ENCODE measurements around the gene HSPG2.

DNA sequence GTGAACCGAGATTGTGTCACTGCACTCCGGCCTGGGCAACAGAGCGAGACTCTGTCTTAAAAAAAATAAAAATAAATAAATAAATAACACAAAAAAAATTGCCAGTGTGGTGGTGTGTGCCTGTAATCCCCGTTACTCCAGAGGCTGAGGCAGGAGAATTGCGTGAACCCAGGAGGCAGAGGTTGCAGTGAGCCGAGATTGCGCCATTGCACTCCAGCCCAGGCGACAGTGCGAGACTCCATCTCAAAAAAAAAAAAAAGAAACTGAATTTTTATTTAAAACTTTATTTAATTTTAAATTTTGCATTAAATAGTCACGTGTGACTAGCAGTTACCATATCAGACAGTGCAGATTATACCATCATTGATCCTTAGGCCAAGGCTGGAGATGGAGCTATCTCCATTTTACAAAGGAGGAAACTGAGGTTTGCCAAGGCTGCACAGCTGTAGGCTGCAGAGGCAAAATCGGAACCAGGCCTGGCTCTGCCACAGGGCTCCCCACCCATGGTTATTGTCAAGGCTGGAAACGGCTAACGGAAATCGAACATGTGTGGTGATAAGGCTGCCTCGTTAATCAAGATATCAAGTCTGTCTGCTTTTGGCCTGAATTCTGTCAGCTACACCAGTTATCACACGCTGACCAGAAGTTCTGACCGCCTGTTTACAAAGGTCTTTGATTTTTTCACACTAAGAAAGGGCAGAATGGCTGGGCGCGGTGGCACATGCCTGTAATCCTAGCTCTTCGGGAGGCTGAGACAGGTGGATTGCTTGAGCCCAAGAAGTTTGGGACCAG, 20.5 kb downstream of the HSPG2 start:
- TF ChIP-seq KDM1A (IDR thresholded peaks at IDR 0.05) (peak; percentile 95 to 97), ZBED1 (IDR thresholded peaks at IDR 0.05) (peak; percentile 54; the same call in 1 of the 2 replicates), JUN (IDR thresholded peaks at IDR 0.05; ENCODE audit: borderline replicate concordance, low read depth, low read length) (peak; percentile 20; the same call in 1 of the 2 replicates), JUN (CRISPR knock-in tag; IDR thresholded peaks at IDR 0.05; ENCODE audit: borderline replicate concordance) (no peak), BHLHE40 (IDR thresholded peaks at IDR 0.05; ENCODE audit: low read length) (no peak), NONO (IDR thresholded peaks at IDR 0.05; ENCODE audit: low read depth in 2 of 2, low read length in 1 of 2) (no peak), PTBP1 (IDR thresholded peaks at IDR 0.05; ENCODE audit: low read depth, low read length) (no peak), ZNF12 (CRISPR knock-in tag; IDR thresholded peaks at IDR 0.05) (no peak), CCAR2 (IDR thresholded peaks at IDR 0.05; ENCODE audit: low read depth, low read length) (no peak), ZNF239 (CRISPR knock-in tag; IDR thresholded peaks at IDR 0.05) (no peak)
- TF ChIP-seq, protein P1, sequence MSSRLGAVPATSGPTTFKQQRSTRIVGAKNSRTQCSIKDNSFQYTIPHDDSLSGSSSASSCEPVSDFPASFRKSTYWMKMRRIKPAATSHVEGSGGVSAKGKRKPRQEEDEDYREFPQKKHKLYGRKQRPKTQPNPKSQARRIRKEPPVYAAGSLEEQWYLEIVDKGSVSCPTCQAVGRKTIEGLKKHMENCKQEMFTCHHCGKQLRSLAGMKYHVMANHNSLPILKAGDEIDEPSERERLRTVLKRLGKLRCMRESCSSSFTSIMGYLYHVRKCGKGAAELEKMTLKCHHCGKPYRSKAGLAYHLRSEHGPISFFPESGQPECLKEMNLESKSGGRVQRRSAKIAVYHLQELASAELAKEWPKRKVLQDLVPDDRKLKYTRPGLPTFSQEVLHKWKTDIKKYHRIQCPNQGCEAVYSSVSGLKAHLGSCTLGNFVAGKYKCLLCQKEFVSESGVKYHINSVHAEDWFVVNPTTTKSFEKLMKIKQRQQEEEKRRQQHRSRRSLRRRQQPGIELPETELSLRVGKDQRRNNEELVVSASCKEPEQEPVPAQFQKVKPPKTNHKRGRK (tag; IDR thresholded peaks at IDR 0.05), result no peak
- TF ChIP-seq, protein P2, sequence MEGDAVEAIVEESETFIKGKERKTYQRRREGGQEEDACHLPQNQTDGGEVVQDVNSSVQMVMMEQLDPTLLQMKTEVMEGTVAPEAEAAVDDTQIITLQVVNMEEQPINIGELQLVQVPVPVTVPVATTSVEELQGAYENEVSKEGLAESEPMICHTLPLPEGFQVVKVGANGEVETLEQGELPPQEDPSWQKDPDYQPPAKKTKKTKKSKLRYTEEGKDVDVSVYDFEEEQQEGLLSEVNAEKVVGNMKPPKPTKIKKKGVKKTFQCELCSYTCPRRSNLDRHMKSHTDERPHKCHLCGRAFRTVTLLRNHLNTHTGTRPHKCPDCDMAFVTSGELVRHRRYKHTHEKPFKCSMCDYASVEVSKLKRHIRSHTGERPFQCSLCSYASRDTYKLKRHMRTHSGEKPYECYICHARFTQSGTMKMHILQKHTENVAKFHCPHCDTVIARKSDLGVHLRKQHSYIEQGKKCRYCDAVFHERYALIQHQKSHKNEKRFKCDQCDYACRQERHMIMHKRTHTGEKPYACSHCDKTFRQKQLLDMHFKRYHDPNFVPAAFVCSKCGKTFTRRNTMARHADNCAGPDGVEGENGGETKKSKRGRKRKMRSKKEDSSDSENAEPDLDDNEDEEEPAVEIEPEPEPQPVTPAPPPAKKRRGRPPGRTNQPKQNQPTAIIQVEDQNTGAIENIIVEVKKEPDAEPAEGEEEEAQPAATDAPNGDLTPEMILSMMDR (IDR thresholded peaks at IDR 0.05 in 2 of 3, conservative IDR thresholded peaks at IDR 0.05 in 1 of 3; ENCODE audit: insufficient read depth in 2 of 3, low read depth in 1 of 3, low read length in 3 of 3), result no peak
- TF ChIP-seq, protein P3, sequence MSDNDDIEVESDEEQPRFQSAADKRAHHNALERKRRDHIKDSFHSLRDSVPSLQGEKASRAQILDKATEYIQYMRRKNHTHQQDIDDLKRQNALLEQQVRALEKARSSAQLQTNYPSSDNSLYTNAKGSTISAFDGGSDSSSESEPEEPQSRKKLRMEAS (CRISPR knock-in tag; IDR thresholded peaks at IDR 0.05), result peak; percentile 47
- TF ChIP-seq, protein P4, sequence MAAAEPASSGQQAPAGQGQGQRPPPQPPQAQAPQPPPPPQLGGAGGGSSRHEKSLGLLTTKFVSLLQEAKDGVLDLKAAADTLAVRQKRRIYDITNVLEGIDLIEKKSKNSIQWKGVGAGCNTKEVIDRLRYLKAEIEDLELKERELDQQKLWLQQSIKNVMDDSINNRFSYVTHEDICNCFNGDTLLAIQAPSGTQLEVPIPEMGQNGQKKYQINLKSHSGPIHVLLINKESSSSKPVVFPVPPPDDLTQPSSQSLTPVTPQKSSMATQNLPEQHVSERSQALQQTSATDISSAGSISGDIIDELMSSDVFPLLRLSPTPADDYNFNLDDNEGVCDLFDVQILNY (CRISPR knock-in tag; IDR thresholded peaks at IDR 0.05), result no peak; the same call in 1 of the 2 replicates
